Activated gamma-delta T cell (primary cell): Measurements from ENCODE around the gene CBX6.

Experiments used
- DNase-seq: peaks from one replicate; lab custom pipeline; 2025; lab: John Stamatoyannopoulos, UW

CBX6 gene

GRCh38 chr22:38873469-38874411 is 1.7 kb upstream of the CBX6 start:
- no peak for DNase-seq

GRCh38 chr22:38872831-38873248 is 824 bp upstream of the CBX6 start:
- DNase-seq: no peak

- DNase-seq: no peak
Observed at GRCh38 chr22:38871360-38872171, 450 bp downstream of the CBX6 start.

GRCh38 chr22:38870791-38871359 is 1.1 kb downstream of the CBX6 start:
- DNase-seq: no peak

GRCh38 chr22:38870312-38870741 is 1.7 kb downstream of the CBX6 start:
- no peak for DNase-seq

GRCh38 chr22:38869663-38870062 is 2.4 kb downstream of the CBX6 start:
- no peak for DNase-seq

GRCh38 chr22:38868886-38869381 is 3.1 kb downstream of the CBX6 start:
- DNase-seq: no peak

GRCh38 chr22:38868286-38868721 is 3.7 kb downstream of the CBX6 start:
- no peak for DNase-seq

GRCh38 chr22:38867471-38868285 is 4.3 kb downstream of the CBX6 start:
- no peak for DNase-seq

GRCh38 chr22:38867124-38867455 is 4.9 kb downstream of the CBX6 start:
- no peak for DNase-seq

GRCh38 chr22:38866399-38867123 is 5.5 kb downstream of the CBX6 start:
- DNase-seq: no peak

- no peak for DNase-seq
Observed at GRCh38 chr22:38866024-38866398, 6.0 kb downstream of the CBX6 start.

- DNase-seq: no peak
Observed at GRCh38 chr22:38865201-38866023, 6.6 kb downstream of the CBX6 start.

- DNase-seq: no peak
Observed at GRCh38 chr22:38864361-38865191, 7.4 kb downstream of the CBX6 start.

- no peak for DNase-seq
Observed at GRCh38 chr22:38863531-38864131, 8.4 kb downstream of the CBX6 start.

- no peak for DNase-seq
Observed at GRCh38 chr22:38862375-38863329, 9.4 kb downstream of the CBX6 start.

- no peak for DNase-seq
Observed at GRCh38 chr22:38861927-38862326, 10.1 kb downstream of the CBX6 start.
